Measurements from ENCODE around the gene ARMC3.
A peak's percentile ranks its signal among the peaks of the same experiment; 100 is the strongest.

GRCh38 chr10:23053036-23053435 lies 125.2 kb downstream of the ARMC3 start:
- TF ChIP-seq, protein P1, sequence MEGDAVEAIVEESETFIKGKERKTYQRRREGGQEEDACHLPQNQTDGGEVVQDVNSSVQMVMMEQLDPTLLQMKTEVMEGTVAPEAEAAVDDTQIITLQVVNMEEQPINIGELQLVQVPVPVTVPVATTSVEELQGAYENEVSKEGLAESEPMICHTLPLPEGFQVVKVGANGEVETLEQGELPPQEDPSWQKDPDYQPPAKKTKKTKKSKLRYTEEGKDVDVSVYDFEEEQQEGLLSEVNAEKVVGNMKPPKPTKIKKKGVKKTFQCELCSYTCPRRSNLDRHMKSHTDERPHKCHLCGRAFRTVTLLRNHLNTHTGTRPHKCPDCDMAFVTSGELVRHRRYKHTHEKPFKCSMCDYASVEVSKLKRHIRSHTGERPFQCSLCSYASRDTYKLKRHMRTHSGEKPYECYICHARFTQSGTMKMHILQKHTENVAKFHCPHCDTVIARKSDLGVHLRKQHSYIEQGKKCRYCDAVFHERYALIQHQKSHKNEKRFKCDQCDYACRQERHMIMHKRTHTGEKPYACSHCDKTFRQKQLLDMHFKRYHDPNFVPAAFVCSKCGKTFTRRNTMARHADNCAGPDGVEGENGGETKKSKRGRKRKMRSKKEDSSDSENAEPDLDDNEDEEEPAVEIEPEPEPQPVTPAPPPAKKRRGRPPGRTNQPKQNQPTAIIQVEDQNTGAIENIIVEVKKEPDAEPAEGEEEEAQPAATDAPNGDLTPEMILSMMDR (IDR thresholded peaks at IDR 0.05 in 2 of 3, conservative IDR thresholded peaks at IDR 0.05 in 1 of 3; ENCODE audit: insufficient read depth in 2 of 3, low read depth in 1 of 3, low read length in 3 of 3), result no peak
- TF ChIP-seq NR1H2 (CRISPR knock-in tag; IDR thresholded peaks at IDR 0.05), result no peak
- peak; percentile 24 for TF ChIP-seq PRDM10 (IDR thresholded peaks at IDR 0.05; ENCODE audit: partially characterized antibody)
- TF ChIP-seq TAF1 (IDR thresholded peaks at IDR 0.05; ENCODE audit: control insufficient read depth, extremely low read depth, insufficient read depth, low read length, severe bottlenecking), result no peak
- TF ChIP-seq CHD4 (IDR thresholded peaks at IDR 0.05; ENCODE audit: insufficient read depth, insufficient replicate concordance, low read depth, low read length, poor library complexity, severe bottlenecking), result no peak

Data from K562 (cell line).